Lung microvascular endothelial cell (primary cell): ENCODE measurements around the gene NUP214. TPM values are rescaled to one million over a fixed set of nuclear protein-coding genes. Genes with fewer than 3 reads are reported as not detected.

ENCODE experiments used
- DNase-seq, 2 donors: peaks; one replicate each; pipeline versions ENCODE4 v3.0.0 to v3.0.0-alpha.2; 2010; ENCODE audit warnings: low read depth in 2 of 2
- total RNA-seq: library from RNA; depleted of rRNA; stranded (reverse); fragments of >200 nt; gene quantifications from 2 replicates; pipeline ENCODE4 v1.2.1, GENCODE V29; 2014

NUP214 gene
- total RNA-seq: 6.5 and 7.5 TPM in 2 replicates

GRCh38 chr9:131125288-131126058, at the start of gene NUP214:
Gene NUP214 (plus strand): TSS chr9:131125586. CDS start chr9:131125705, 119 bp downstream.
- peak; percentile 99 for DNase-seq

- DNase-seq: no peak
Observed at GRCh38 chr9:131076347-131077195, 48.8 kb upstream of the NUP214 start.

GRCh38 chr9:131078427-131079366, 46.7 kb upstream of the NUP214 start:
- DNase-seq: no peak

GRCh38 chr9:131080589-131080988, 44.8 kb upstream of the NUP214 start:
- no peak for DNase-seq

- no peak for DNase-seq
Observed at GRCh38 chr9:131081868-131082267, 43.5 kb upstream of the NUP214 start.

GRCh38 chr9:131082774-131083512, 42.4 kb upstream of the NUP214 start:
- DNase-seq: no peak

- DNase-seq: no peak
Observed at GRCh38 chr9:131084661-131085369, 40.6 kb upstream of the NUP214 start.

GRCh38 chr9:131085370-131086122, 39.8 kb upstream of the NUP214 start:
- DNase-seq: no peak

- DNase-seq: no peak
Observed at GRCh38 chr9:131087354-131087893, 38.0 kb upstream of the NUP214 start.

GRCh38 chr9:131090025-131090787, 35.2 kb upstream of the NUP214 start:
- DNase-seq: no peak

- no peak for DNase-seq
Observed at GRCh38 chr9:131091352-131091992, 33.9 kb upstream of the NUP214 start.

- no peak for DNase-seq
Observed at GRCh38 chr9:131092030-131092429, 33.4 kb upstream of the NUP214 start.

- no peak for DNase-seq
Observed at GRCh38 chr9:131092548-131093440, 32.6 kb upstream of the NUP214 start.

- no peak for DNase-seq
Observed at GRCh38 chr9:131094015-131094414, 31.4 kb upstream of the NUP214 start.

GRCh38 chr9:131094622-131095021, 30.8 kb upstream of the NUP214 start:
- no peak for DNase-seq

GRCh38 chr9:131095666-131096268, 29.6 kb upstream of the NUP214 start:
- no peak for DNase-seq
